T follicular helper cell (primary cell): Measurements from ENCODE around the gene MISP3.
"Not testable (repeated sequence)": the region's sequence is repeated elsewhere in the genome, so short reads cannot be mapped to it uniquely, and the experiment has no call there.

Source experiments
- DNase-seq: peaks from one replicate; pipeline ENCODE4 v3.0.0-alpha.2; 2020; ENCODE audit warnings: low read depth
- total RNA-seq, 2 experiments: gene quantifications; one replicate each; lab custom pipeline; 2026; lab: John Stamatoyannopoulos, UW

Gene MISP3
- total RNA-seq = 0.39 to 0.66 reads per million in 2 experiments

DNA sequence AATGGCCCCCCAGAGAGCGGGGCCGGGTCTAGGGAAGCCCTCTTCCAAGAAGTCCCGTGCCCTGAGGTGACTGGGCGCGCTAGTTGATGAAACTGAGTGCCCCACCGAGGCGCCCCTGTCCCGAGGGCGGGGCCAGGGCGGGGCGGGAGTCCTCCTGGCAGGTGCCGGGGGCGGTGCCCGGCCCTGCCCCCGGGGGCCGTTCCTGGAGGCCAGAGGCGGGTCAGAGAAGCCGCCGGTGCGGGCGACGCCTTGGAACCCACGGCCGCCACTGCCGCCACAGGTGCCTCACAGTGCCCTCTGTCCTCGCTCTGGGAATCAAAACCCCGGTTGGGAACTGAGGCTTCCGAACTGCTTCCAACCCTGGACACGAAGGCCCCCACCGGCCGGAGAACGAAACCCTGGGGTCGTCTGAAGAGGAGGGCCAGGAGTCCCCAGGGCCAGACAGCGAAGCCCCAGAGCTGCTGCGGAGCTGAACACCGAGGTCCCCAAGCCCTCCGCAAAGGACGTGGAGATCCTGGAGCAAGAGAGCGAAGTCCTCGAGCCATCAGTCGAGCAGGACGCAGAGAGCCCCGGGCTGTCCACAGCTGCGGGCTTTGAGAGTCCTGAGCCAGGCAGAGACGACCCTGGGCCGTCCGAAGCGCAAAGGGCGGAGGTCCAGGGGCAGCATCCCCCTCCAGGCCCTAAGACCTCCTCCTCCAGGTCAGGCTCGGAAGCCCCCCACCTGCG lies at the start of gene MISP3:
Gene MISP3, plus strand, starts transcription at position 252 of the 726 bp plus-strand sequence. CDS start 524 bp downstream, outside the sequence.
- no peak for DNase-seq

DNA sequence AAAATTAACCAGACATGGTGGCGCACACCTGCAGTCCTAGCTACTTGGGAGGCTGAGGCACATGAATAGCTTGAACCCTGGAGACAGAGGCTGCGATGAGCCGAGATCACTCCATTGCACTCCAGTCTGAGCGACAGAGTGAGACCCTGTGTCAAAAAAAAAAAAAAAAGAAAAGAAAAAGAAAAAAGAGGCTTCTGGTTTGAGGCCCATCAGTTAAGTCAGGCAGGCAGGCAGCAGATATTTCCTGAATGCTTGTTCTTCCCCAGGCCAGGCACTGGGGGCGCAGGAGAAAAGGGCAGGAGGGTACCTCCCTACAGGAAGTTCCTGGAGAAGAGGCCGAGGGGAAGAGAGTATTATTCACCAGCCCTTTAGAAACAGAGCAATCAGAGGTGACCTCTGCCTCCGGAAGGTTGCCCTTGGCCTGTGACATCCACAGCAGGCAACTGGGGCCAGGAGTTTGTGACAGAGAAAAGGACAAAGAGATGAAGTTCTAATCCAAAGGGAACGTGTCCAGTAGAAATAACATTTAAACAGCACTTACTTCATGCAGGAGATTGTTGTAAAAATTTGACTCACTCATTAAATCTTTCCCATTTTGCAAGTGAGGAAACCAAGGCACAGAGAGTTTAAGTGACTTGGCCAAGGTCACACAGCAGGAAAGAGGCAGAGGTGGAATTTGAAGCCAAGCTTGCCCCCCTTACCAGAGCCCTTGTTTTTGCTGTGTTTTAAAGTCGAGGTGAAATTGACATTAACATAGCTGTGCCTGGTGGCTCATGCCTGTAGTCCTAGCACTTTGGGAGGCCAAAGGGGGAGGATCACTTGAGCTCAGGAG lies 49.0 kb upstream of the MISP3 start:
- no peak for DNase-seq

DNA sequence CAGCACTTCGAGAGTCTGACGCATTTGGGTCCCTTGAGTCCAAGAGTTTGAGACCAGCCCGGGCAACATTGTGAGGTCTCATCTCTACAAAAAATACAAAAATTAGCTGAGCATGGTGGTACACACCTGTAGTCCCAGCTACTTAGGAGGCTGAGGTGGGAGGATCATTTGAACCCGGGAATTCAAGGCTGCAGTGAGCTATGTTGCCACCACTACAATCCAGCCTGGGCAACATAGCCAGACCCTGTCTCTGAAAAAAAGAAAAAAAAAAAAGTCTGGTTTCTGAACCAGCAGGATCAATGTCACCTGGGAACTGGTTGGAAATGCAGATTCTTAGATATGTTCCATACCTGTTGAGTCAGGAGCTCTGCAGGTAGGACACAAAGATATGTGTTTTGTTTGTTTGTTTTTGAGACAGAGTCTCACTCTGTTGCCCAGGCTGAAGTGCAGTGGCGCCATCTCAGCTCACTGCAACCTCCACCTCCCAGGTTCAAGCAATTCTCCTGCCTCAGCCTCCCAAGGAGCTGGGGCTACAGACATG lies 45.9 kb upstream of the MISP3 start:
- not testable (repeated sequence) for DNase-seq

DNA sequence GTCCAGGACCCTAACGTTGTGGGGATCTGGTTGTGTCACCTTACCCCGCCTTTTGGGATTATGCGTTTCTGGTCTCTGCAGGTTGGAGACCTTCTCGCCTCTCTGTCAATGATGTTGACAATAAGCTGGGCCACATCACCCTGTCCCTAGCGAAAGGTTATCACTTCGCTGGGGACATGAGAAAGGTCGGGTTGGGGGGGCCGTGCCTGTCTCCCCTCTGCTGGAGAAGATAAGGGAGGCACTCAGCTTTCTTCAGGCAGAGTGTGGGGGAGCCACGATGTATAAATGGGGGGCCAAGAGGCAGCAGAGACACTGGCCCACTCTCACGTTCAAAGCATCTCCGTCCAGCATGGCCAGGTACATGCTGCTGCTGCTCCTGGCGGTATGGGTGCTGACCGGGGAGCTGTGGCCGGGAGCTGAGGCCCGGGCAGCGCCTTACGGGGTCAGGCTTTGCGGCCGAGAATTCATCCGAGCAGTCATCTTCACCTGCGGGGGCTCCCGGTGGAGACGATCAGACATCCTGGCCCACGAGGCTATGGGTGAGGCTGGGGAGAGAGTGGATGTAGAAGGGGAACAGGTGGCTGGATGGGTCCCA lies 44.6 kb upstream of the MISP3 start, which contains the start of gene RLN3:
Gene RLN3, plus strand, starts transcription at position 293 of the 595 bp plus-strand sequence. Its CDS starts 57 bp downstream, at position 350.
- no peak for DNase-seq

DNA sequence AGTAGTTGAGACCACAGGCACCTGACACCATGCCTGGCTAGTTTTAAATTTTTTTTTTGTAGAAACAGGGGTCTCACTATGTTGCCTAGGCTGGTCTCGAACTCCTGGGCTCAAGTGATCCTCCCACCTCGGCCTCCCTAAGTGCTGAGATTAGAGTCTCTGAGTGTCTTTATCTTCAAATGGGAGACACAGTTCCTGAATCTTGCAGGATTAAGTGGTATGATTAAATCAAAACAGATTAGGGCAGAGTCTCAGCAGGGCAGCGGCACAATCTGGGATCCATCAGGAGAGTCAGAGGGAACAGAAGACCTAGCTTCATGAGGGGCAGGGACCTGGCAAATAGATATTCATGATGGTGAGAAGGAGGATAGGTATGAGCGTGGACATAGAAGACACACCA lies 43.7 kb upstream of the MISP3 start:
- DNase-seq = no peak

DNA sequence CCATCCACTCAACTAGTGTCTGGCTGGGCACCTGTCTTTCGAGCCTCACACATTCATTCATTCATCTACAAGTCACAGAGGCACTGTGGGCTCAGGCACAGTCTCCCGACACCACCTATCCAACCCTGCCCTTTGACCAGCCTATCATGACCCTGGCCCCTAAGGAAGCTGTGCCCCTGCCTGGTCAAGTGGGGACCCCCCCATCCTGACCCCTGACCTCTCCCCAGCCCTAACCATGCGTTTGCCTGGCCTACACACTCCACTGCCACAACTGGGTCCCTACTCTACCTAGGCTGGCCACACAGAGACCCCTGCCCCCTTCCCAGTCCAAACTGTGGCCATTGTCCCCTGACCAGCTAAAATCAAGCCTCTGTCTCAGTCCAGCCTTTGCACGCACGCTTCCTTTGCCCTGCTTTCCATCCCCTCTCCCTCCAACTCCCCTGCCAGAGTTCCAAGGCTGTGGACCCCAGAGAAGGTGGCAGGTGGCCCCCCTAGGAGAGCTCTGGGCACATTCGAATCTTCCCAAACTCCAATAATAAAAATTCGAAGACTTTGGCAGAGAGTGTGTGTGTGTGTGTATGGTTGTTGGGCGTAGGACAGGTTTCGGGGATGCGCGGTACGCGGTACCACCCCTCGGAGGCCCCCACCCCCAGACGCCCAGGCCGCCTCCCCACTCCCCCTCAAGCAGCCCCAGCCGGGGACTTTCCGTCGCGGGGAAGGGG lies 41.4 kb upstream of the MISP3 start:
- DNase-seq = peak; percentile 67

DNA sequence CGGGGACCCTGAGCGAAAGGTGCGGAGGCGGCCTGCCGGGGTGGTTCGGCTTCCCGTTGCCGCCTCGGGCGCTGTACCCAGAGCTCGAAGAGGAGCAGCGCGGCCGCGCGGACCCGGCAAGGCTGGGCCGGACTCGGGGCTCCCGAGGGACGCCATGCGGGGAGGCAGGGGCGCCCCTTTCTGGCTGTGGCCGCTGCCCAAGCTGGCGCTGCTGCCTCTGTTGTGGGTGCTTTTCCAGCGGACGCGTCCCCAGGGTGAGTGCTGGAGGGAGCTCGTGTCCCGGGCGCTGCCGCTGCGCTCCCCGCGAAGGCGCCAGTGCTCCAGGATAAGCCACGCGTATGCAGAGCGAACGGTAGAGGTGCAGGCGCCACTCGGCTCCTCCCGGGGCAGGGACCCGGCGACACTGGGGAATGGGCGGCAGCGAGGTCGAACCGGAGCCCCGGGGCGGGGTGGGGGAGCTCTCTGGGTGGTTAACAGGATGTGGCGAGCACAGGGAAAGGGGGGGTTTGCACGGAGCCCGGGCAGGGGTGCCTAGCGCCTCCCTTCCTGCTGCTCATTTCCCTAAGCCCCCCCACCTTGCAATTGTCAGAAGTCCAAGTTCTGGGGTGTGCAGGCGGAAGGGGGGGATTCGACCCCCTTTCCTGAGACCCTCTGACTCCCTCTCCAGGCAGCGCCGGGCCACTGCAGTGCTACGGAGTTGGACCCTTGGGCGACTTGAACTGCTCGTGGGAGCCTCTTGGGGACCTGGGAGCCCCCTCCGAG lies 40.7 kb upstream of the MISP3 start, which contains the start of gene IL27RA:
Gene IL27RA, plus strand, starts transcription at position 44 of the 762 bp plus-strand sequence. Its CDS starts 111 bp downstream, at position 155.
- peak; percentile 70 for DNase-seq

DNA sequence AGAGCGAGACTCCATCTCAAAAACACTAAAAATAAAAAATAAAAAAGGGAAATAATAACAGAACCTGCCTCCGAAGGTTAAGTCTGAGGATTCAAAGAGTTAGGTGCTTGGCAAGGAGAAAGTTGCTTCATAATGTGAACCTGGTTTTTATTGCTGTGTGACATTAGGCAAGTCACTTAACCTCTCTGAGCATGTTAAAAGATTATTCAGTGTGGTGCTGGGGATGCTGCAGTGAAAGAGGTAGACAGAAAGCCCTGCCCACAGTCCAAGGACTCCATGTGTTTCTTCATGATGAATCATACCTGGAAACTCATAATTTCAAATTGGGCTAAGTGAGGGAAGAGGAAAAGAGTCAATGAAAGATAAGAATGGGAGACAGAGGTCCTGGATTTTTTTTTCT lies 38.6 kb upstream of the MISP3 start:
- no peak for DNase-seq

DNA sequence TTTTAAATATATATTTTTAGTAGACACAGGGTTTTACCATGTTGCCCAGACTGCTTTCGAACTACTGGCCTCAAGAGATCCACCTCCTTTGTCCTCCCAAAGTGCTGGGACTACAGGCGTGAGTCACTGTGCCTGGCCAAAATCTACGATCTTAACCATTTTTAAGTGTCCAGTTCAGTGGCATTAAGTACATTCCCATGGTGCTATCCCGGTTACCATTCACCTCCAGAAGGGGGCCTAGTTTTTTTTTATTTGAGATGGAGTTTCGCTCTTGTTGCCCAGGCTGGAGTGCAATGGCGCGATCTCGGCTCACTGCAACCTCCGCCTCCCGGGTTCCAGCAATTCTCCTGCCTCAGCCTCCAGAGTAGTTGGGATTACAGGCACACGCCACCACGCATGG lies 37.4 kb upstream of the MISP3 start:
- not testable (repeated sequence) for DNase-seq

DNA sequence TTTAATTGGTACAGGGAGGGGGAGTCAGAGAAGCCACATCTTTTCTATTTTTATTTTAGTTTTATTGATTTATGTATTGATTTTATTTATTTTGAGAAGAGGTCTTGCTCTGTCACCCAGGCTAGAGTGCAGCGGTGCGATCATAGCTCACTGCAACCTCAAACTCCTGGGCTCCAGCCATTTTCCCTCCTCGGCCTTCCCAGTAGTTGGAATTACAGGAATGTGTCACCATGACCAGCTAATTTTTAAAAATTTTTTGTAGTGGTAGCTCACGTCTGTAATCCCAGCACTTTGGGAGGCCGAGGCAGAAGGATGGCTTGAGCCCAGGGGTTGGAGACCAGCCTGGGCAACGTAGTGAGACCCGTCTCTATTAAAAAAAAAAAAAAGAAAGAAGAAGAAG lies 36.9 kb upstream of the MISP3 start:
- DNase-seq = no peak

DNA sequence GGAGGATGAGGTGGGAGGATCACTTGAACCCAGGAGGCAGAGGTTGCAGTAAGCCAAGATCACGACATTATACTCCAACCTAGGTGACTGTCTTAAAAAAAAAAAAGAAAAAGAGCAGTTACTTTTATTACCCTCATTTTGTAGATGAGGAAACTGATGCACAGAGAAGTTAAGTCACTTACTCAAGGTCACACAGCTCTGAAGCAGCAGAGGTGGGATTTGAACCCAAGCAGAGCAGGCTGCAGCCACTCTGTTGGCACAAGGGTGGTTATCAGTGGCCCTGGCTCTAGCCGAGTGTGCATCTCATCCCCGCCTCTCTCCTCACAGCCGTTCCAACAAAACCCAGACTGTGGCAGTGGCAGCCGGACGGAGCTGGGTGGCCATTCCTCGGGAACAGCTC lies 33.4 kb upstream of the MISP3 start:
- no peak for DNase-seq

DNA sequence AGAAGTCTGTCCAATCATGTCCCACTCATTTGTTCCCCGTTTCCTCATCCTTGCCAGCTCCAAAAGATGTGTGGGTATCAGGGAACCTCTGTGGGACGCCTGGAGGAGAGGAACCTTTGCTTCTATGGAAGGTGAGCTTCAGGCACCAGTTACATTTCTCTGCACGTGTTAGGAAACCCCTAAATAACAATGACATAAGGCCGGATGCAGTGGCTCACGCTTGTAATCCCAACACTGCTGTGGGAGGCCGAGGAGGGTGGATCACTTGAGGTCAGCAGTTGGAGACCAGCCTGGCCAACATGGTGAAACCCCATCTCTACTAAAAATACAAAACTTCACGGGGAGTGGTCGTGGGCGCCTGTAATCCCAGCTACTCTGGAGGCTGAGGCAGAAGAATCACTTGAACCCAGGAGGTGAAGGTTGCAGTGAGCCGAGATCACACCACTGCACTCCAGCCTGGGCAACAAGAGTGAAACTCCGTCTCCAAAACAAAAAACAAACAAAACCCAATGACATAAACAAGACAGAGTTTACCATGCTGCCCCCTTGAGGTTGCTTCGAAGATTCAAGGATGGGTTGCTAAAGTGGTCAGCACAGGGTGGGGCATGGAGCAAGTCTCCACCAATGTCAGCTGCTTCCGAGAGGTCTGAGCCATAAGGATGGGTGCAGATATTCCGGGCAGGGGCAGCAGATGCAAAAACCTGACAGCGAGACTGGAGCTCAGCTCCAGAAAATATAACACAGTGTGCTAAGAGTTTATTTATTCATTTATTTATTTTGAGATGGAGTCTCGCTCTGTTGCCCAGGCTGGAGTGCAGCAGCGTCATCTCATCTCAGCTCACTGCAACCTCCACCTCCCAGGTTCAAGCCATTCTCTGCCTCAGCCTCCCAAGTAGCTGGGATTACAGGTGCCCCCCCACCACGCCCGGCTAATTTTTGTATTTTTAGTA lies 29.7 kb upstream of the MISP3 start:
- DNase-seq = peak; percentile 22

DNA sequence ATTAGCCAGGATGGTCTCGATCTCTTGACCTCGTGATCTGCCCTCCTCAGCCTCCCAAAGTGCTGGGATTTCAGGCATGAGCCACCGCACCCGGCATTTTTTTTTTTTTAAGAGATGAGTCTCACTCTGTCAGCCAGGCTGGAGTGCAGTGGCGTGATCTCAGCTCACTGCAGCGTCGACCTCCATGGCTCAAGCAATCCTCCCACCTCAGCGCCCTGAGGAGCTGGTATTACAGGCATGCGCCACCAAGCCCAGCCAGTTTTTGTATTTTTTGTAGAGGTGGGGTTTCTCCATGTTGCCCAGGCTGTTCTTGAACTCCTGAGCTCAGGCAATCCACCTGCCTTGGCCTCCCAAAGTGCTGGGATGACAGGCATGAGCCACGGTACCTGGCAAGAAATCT lies 24.7 kb upstream of the MISP3 start:
- DNase-seq = not testable (repeated sequence)

DNA sequence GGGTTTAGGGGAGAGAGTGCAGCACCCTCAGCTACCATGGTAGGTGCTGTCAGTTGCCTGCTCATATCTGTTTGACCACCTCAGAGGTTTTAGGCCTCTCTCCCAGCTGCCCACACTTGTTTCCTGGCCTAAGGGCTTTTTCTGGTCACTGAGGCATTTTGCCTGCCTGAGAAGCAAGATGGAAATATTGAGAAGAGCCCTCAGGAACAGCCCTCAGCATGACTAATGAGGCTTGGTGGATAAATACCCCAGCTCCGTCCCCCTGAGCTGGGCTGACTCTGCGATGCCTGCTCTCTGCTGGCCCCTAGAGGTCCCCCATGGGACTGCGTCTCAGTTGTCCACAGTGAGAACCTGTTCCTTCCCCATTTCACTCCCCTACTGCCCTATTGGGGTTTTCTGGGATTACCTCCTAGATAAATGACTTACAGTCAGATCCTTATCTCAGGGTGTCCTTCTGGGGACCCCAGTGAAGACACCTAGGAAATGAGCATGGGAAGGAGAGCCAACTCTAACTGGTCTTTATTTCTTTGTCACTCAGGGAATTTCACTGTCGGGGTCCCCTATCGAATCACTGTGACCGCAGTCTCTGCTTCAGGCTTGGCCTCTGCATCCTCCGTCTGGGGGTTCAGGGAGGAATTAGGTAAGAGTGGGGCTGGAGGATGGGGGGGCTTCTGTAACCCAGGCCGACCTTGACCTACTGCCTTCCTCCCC lies 24.0 kb upstream of the MISP3 start:
- DNase-seq = peak; percentile 56

DNA sequence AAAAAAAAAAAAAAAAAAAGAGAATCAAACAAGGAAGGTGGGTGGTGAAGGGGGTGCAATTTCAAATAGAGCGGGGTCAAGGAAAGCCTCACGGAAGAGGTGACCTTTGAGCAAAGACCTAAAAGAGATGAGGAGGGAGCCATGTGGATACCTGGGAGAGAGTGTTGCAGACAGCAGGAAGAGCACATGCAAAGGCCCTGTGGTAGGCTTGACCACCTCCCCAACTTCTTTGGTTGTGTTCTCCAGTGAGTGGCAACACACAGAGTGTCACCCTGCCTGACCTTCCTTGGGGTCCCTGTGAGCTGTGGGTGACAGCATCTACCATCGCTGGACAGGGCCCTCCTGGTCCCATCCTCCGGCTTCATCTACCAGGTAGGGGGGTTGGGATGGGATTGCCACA lies 22.1 kb upstream of the MISP3 start:
- no peak for DNase-seq

DNA sequence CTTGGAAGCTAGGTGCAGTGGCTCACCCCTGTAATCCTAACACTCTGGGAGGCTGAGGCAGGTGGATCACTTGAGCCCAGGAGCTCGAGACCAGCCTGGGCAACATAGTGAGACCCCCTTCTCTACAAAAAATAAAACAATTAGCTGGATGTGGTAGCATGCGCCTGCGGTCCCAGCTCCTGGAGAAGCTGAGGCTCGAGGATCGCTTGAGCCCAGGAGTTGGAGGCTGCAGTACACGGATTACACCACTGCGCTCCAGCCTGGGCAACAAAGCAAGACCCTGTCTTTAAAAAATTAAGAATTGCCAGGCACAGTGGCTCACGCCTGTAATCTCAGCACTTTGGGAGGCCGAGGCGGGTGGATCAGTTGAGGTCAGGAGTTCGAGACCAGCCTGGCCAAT lies 21.6 kb upstream of the MISP3 start:
- DNase-seq = not testable (repeated sequence)

DNA sequence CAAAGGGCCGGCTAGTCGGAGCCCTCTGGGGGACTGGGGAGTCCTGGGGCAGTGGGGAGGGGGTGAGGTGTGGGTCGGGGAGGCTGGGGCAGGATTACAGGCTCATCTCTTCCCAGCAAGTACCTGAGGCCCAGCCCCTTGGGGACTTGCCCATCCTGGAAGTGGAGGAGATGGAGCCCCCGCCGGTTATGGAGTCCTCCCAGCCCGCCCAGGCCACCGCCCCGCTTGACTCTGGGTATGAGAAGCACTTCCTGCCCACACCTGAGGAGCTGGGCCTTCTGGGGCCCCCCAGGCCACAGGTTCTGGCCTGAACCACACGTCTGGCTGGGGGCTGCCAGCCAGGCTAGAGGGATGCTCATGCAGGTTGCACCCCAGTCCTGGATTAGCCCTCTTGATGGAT lies 20.6 kb upstream of the MISP3 start:
- no peak for DNase-seq

DNA sequence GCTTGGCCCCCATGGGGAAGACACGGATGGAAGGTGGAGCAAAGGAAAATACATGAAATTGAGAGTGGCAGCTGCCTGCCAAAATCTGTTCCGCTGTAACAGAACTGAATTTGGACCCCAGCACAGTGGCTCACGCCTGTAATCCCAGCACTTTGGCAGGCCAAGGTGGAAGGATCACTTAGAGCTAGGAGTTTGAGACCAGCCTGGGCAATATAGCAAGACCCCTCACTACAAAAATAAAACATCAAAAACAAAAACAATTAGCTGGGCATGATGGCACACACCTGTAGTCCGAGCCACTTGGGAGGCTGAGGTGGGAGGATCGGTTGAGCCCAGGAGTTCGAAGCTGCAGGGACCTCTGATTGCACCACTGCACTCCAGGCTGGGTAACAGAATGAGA lies 20.1 kb upstream of the MISP3 start:
- DNase-seq = no peak

DNA sequence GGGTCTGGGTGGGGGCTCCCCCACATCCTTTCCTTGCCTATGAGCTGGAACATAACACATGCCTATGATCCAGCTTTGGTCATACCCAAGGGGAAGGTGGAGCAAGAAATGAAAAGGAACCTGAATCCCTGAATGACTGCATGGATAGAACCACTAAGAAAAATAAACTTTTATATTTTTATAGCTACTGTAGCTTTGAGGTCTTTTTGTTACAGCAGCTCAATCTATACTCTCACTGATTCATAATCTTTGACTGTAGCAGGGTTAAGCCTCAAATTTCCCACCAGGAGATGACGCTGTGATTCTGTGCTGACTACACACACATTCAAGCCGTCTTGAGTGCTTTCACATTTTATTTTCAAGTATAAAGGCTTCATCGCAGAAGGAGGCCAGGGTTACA lies 19.6 kb upstream of the MISP3 start:
- no peak for DNase-seq
